HEK293 (cell line): Measurements from ENCODE around the gene DYNLT4.

Experiments
- CTCF ChIA-PET: fragments of 350-600 bp; formaldehyde crosslinking; extraction: SDS; loops from one replicate; lab custom pipeline; 2021; ENCODE audit warnings: antibody characterized with exemption; lab: Yijun Ruan, JAX
- POLR2A ChIA-PET: fragments of 300-600 bp; formaldehyde crosslinking; extraction: SDS; loops from one replicate; lab custom pipeline; 2020; ENCODE audit warnings: antibody characterized with exemption, inconsistent platforms; lab: Yijun Ruan, JAX
- H3K27ac ChIP-seq: fragments of 200-500 bp; sonication (Bioruptor generic); 2 replicates; pipeline ENCODE4 v1.5.1; 2014; ENCODE audit warnings: low read depth, low read length, control low read depth, inconsistent platforms; ENCODE audit errors: extremely low read depth
- H3K36me3 ChIP-seq, 2 experiments: fragments of 200-500 bp in 1 of 2; sonication (Bioruptor generic) in 1 of 2; 1 replicate in 1 of 2; 2 replicates in 1 of 2; pipeline ENCODE4 v1.5.1; 2014 to 2017; ENCODE audit warnings: inconsistent platforms in 2 of 2, low read length in 2 of 2; ENCODE audit not compliant: control insufficient read depth in 2 of 2, insufficient read depth in 1 of 2
- H3K4me1 ChIP-seq: fragments of 200-500 bp; sonication (Bioruptor generic); 2 replicates; pipeline ENCODE4 v1.5.1; 2014; ENCODE audit warnings: mild to moderate bottlenecking, low read length, inconsistent platforms; ENCODE audit not compliant: control insufficient read depth, insufficient read depth
- H3K4me3 ChIP-seq: 2 replicates; pipeline ENCODE4 v1.5.1; 2011; ENCODE audit warnings: low read depth, mild to moderate bottlenecking, control low read depth, low read length, moderate library complexity
- H3K9me3 ChIP-seq: fragments of 200-500 bp; sonication (Bioruptor generic); 2 replicates; pipeline ENCODE4 v1.5.1; 2014; ENCODE audit warnings: low read depth, low read length, inconsistent platforms; ENCODE audit not compliant: control insufficient read depth, insufficient read depth
- GLIS1 ChIP-seq: fragments of 450-650 bp; formaldehyde crosslinking; IDR thresholded peaks from 2 replicates; pipeline ENCODE4 v1.5.1; 2016; ENCODE audit warnings: missing biosample characterization, missing genetic modification characterization
- KLF1 ChIP-seq: fragments of 450-650 bp; formaldehyde crosslinking; IDR thresholded peaks from 2 replicates; pipeline ENCODE4 v1.5.1; 2016; ENCODE audit warnings: missing biosample characterization, missing genetic modification characterization
- OSR2 ChIP-seq: fragments of 450-650 bp; formaldehyde crosslinking; IDR thresholded peaks from 2 replicates; pipeline ENCODE4 v1.5.1; 2016; ENCODE audit warnings: missing biosample characterization, missing genetic modification characterization
- SP7 ChIP-seq: fragments of 450-650 bp; formaldehyde crosslinking; IDR thresholded peaks from 2 replicates; pipeline ENCODE4 v1.5.1; 2016; ENCODE audit warnings: missing biosample characterization, missing genetic modification characterization
- ZBTB17 ChIP-seq: fragments of 450-650 bp; formaldehyde crosslinking; IDR thresholded peaks from 2 replicates; pipeline ENCODE4 v1.5.1; 2016; ENCODE audit warnings: missing biosample characterization, missing genetic modification characterization
- ZBTB20 ChIP-seq: fragments of 450-650 bp; formaldehyde crosslinking; IDR thresholded peaks from 2 replicates; pipeline ENCODE4 v1.5.1; 2016; ENCODE audit warnings: missing biosample characterization, missing genetic modification characterization
- ZBTB48 ChIP-seq: fragments of 450-650 bp; formaldehyde crosslinking; IDR thresholded peaks from 2 replicates; pipeline ENCODE4 v1.5.1; 2016; ENCODE audit warnings: missing biosample characterization, missing genetic modification characterization
- ZFP3 ChIP-seq: fragments of 450-650 bp; formaldehyde crosslinking; IDR thresholded peaks from 2 replicates; pipeline ENCODE4 v1.5.1; 2016; ENCODE audit warnings: low read depth, missing biosample characterization, missing genetic modification characterization
- ZIC2 ChIP-seq: fragments of 450-650 bp; formaldehyde crosslinking; IDR thresholded peaks from 2 replicates; pipeline ENCODE4 v1.5.1; 2016; ENCODE audit warnings: missing biosample characterization, missing genetic modification characterization
- ZNF121 ChIP-seq: fragments of 450-650 bp; formaldehyde crosslinking; IDR thresholded peaks from 2 replicates; pipeline ENCODE4 v1.5.1; 2016; ENCODE audit warnings: missing biosample characterization, missing genetic modification characterization
- ZNF138 ChIP-seq: fragments of 450-650 bp; formaldehyde crosslinking; IDR thresholded peaks from 2 replicates; pipeline ENCODE4 v1.5.1; 2016; ENCODE audit warnings: missing biosample characterization, missing genetic modification characterization, borderline replicate concordance
- ZNF18 ChIP-seq: fragments of 450-650 bp; formaldehyde crosslinking; IDR thresholded peaks from 2 replicates; pipeline ENCODE4 v1.5.1; 2016; ENCODE audit warnings: missing biosample characterization, missing genetic modification characterization
- ZNF335 ChIP-seq: fragments of 450-650 bp; formaldehyde crosslinking; conservative IDR thresholded peaks from 2 replicates; pipeline ENCODE4 v1.5.1; 2016; ENCODE audit warnings: missing biosample characterization, missing genetic modification characterization
- ZNF341 ChIP-seq: fragments of 450-650 bp; formaldehyde crosslinking; IDR thresholded peaks from 2 replicates; pipeline ENCODE4; 2016; ENCODE audit warnings: low read depth, missing biosample characterization, missing genetic modification characterization
- ZNF398 ChIP-seq: fragments of 450-650 bp; formaldehyde crosslinking; IDR thresholded peaks from 2 replicates; pipeline ENCODE4 v1.5.1; 2017; ENCODE audit warnings: missing biosample characterization, missing genetic modification characterization
- ZNF416 ChIP-seq: fragments of 450-650 bp; formaldehyde crosslinking; IDR thresholded peaks from 2 replicates; pipeline ENCODE4 v1.5.1; 2016; ENCODE audit warnings: missing biosample characterization, missing genetic modification characterization
- ZNF423 ChIP-seq: fragments of 450-650 bp; formaldehyde crosslinking; IDR thresholded peaks from 2 replicates; pipeline ENCODE4 v1.5.1; 2016; ENCODE audit warnings: missing biosample characterization, missing genetic modification characterization
- ZNF501 ChIP-seq: fragments of 450-650 bp; formaldehyde crosslinking; IDR thresholded peaks from 2 replicates; pipeline ENCODE4 v1.5.1; 2016; ENCODE audit warnings: missing biosample characterization, missing genetic modification characterization
- ZNF76 ChIP-seq: fragments of 450-650 bp; formaldehyde crosslinking; IDR thresholded peaks from 2 replicates; pipeline ENCODE4; 2016; ENCODE audit warnings: low read depth, missing biosample characterization, missing genetic modification characterization, borderline replicate concordance
- ZNF791 ChIP-seq: fragments of 450-650 bp; formaldehyde crosslinking; IDR thresholded peaks from 2 replicates; pipeline ENCODE4 v1.5.1; 2016; ENCODE audit warnings: missing biosample characterization, missing genetic modification characterization
- TF ChIP-seq, protein P1 (sequence below): fragments of 450-650 bp; formaldehyde crosslinking; IDR thresholded peaks from 2 replicates; pipeline ENCODE4 v1.5.1; 2016; ENCODE audit warnings: missing biosample characterization, missing genetic modification characterization
- TF ChIP-seq, protein P2 (sequence below): fragments of 450-650 bp; formaldehyde crosslinking; IDR thresholded peaks from 2 replicates; pipeline ENCODE4 v1.5.1; 2016; ENCODE audit warnings: missing biosample characterization, missing genetic modification characterization

DYNLT4 gene

DNA sequence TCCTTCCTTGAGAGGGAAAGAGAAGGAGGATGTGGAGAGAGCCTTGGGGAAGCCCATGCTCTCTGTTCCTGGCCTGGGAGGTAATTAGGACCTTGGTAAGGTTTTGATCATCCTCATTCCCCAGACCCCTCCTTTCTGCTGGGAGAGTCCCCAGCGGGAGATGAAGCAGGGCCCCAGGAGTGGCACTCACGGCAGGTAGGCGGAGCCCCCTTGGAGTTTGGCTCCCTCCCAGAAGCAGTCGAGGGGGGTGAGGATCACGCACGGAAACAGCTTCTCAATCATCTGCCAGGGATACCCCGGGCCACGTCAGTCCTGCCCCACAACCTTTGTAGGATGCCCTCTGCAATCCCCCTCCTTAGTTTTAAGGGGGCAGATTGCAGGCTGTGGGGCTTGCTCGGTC, 24.4 kb upstream of the DYNLT4 start:
- POLR2A ChIA-PET: interaction anchor here (0.9 to 3.4 kb wide), 4 partner anchors 10 to 31 kb away, joined by 4 to 9 read pairs (median 8); partner anchors contain the start of genes PLK3 and PTCH2

More for the DNA sequence above, 24.4 kb upstream of the DYNLT4 start:
- Histone ChIP-seq H3K4me3 (no peak overlapping the region), H3K4me1 (peaks cover 11% of the 10 kb centered on the region), H3K27ac (0 out of 2 replicates have a peak overlapping the region, but pooled peaks have one; percentile 29), H3K9me3 (no peaks in the 10 kb centered on the region), H3K36me3 (peaks cover 0 to 27% of the 10 kb centered on the region in 2 experiments; a peak in 1 of 3 replicates)
- TF ChIP-seq ZNF416 (tag by site-specific recombination): no peak
- TF ChIP-seq ZNF335 (tag by site-specific recombination): 0 out of 2 replicates have a peak, but pooled peaks have one; percentile 9
- peak; percentile 99 for TF ChIP-seq GLIS1 (tag by site-specific recombination)
- TF ChIP-seq ZNF341: peak; percentile 93
- 0 out of 2 replicates have a peak, but pooled peaks have one; percentile 12 for TF ChIP-seq OSR2 (tag by site-specific recombination)
- peak; percentile 39; the same call in 1 of the 2 replicates for TF ChIP-seq ZNF398 (tag by site-specific recombination)
- TF ChIP-seq, protein P1, sequence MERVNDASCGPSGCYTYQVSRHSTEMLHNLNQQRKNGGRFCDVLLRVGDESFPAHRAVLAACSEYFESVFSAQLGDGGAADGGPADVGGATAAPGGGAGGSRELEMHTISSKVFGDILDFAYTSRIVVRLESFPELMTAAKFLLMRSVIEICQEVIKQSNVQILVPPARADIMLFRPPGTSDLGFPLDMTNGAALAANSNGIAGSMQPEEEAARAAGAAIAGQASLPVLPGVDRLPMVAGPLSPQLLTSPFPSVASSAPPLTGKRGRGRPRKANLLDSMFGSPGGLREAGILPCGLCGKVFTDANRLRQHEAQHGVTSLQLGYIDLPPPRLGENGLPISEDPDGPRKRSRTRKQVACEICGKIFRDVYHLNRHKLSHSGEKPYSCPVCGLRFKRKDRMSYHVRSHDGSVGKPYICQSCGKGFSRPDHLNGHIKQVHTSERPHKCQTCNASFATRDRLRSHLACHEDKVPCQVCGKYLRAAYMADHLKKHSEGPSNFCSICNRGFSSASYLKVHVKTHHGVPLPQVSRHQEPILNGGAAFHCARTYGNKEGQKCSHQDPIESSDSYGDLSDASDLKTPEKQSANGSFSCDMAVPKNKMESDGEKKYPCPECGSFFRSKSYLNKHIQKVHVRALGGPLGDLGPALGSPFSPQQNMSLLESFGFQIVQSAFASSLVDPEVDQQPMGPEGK (tag by site-specific recombination): peak; percentile 40; the same call in 1 of the 2 replicates
- TF ChIP-seq ZBTB17 (tag by site-specific recombination): peak; percentile 44; the same call in 1 of the 2 replicates
- TF ChIP-seq ZNF501 (tag by site-specific recombination): no peak
- TF ChIP-seq ZNF791 (tag by site-specific recombination): no peak
- TF ChIP-seq ZNF138 (tag by site-specific recombination): no peak
- TF ChIP-seq ZNF423 (tag by site-specific recombination): peak; percentile 69; the same call in 1 of the 2 replicates
- TF ChIP-seq ZFP3 (tag by site-specific recombination): no peak
- TF ChIP-seq ZNF121 (tag by site-specific recombination): 0 out of 2 replicates have a peak, but pooled peaks have one; percentile 37
- peak; percentile 84 for TF ChIP-seq ZBTB20 (tag by site-specific recombination)
- TF ChIP-seq KLF1 (tag by site-specific recombination): peak; percentile 41; the same call in 1 of the 2 replicates
- TF ChIP-seq, protein P2, sequence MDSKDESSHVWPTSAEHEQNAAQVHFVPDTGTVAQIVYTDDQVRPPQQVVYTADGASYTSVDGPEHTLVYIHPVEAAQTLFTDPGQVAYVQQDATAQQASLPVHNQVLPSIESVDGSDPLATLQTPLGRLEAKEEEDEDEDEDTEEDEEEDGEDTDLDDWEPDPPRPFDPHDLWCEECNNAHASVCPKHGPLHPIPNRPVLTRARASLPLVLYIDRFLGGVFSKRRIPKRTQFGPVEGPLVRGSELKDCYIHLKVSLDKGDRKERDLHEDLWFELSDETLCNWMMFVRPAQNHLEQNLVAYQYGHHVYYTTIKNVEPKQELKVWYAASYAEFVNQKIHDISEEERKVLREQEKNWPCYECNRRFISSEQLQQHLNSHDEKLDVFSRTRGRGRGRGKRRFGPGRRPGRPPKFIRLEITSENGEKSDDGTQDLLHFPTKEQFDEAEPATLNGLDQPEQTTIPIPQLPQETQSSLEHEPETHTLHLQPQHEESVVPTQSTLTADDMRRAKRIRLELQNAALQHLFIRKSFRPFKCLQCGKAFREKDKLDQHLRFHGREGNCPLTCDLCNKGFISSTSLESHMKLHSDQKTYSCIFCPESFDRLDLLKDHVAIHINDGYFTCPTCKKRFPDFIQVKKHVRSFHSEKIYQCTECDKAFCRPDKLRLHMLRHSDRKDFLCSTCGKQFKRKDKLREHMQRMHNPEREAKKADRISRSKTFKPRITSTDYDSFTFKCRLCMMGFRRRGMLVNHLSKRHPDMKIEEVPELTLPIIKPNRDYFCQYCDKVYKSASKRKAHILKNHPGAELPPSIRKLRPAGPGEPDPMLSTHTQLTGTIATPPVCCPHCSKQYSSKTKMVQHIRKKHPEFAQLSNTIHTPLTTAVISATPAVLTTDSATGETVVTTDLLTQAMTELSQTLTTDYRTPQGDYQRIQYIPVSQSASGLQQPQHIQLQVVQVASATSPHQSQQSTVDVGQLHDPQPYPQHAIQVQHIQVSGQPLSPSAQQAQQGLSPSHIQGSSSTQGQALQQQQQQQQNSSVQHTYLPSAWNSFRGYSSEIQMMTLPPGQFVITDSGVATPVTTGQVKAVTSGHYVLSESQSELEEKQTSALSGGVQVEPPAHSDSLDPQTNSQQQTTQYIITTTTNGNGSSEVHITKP (tag by site-specific recombination): peak; percentile 42
- peak; percentile 95 for TF ChIP-seq ZIC2
- TF ChIP-seq ZBTB48: 0 out of 2 replicates have a peak, but pooled peaks have one; percentile 31
- peak; percentile 77 for TF ChIP-seq SP7 (tag by site-specific recombination)
- TF ChIP-seq ZNF18 (tag by site-specific recombination): no peak
- TF ChIP-seq ZNF76 (tag by site-specific recombination): no peak
- CTCF ChIA-PET: interaction anchor here (0.6 to 1.5 kb wide), 3 partner anchors 37 to 399 kb away, joined by 3 to 6 read pairs (median 3); no protein-coding TSS in a partner anchor
